Mesenchymal stem cell (in vitro differentiated cells and primary cell): ENCODE measurements around the gene PBRM1.
"Not testable (repeated sequence)": the region's sequence is repeated elsewhere in the genome, so short reads cannot be mapped to it uniquely, and the experiment has no call there.

Experiments
- DNase-seq: peaks from one replicate; pipeline ENCODE4 v3.0.0-alpha.2; 2013
- H2AFZ ChIP-seq: one replicate; pipeline ENCODE4 v1.6.1; 2013; ENCODE audit warnings: low read depth, mild to moderate bottlenecking, control low read depth, inconsistent platforms, low read length, moderate library complexity
- H2AK5ac ChIP-seq: 2 replicates; pipeline ENCODE4 v1.6.1; 2013; ENCODE audit warnings: low read length, moderate library complexity, mild to moderate bottlenecking, inconsistent platforms; ENCODE audit not compliant: severe bottlenecking
- H2BK120ac ChIP-seq: one replicate; pipeline ENCODE4 v1.6.1; 2013; ENCODE audit warnings: low read depth, mild to moderate bottlenecking, inconsistent platforms, low read length, moderate library complexity
- H2BK12ac ChIP-seq, 2 experiments: one replicate each; pipeline ENCODE4 v1.6.1; 2013; ENCODE audit warnings: inconsistent platforms in 2 of 2, low read length in 2 of 2, mild to moderate bottlenecking in 2 of 2, moderate library complexity in 2 of 2, control low read depth in 1 of 2
- H2BK15ac ChIP-seq: one replicate; pipeline ENCODE4 v1.6.1; 2013; ENCODE audit warnings: mild to moderate bottlenecking, low read depth, inconsistent platforms; ENCODE audit not compliant: poor library complexity, severe bottlenecking
- H2BK5ac ChIP-seq: 2 replicates; pipeline ENCODE4 v1.6.1; 2013; ENCODE audit warnings: low read depth, mild to moderate bottlenecking, low read length, control low read depth, inconsistent platforms; ENCODE audit not compliant: poor library complexity, severe bottlenecking
- H3K14ac ChIP-seq, 2 experiments: one replicate each; pipeline ENCODE4 v1.6.1; 2013; ENCODE audit warnings: inconsistent platforms in 2 of 2, low read length in 2 of 2, control low read depth in 1 of 2, mild to moderate bottlenecking in 1 of 2, moderate library complexity in 1 of 2
- H3K18ac ChIP-seq, 2 experiments: one replicate each; pipeline ENCODE4 v1.6.1; 2013; ENCODE audit warnings: inconsistent platforms in 2 of 2, low read length in 2 of 2, control low read depth in 1 of 2, low read depth in 1 of 2, mild to moderate bottlenecking in 1 of 2
- H3K23ac ChIP-seq, 2 experiments: one replicate each; pipeline ENCODE4 v1.6.1; 2013; ENCODE audit warnings: inconsistent platforms in 2 of 2, low read length in 2 of 2, mild to moderate bottlenecking in 2 of 2, moderate library complexity in 2 of 2, control low read depth in 1 of 2
- H3K27ac ChIP-seq: 2 replicates; pipeline ENCODE4 v1.5.1; 2013; ENCODE audit warnings: mild to moderate bottlenecking, moderate library complexity, low read length, control low read depth, inconsistent platforms; ENCODE audit not compliant: poor library complexity, severe bottlenecking
- H3K27me3 ChIP-seq, 2 experiments: 2 replicates each; pipeline versions ENCODE4 v1.6.1 to v1.7.0; 2013; ENCODE audit warnings: low read length in 2 of 2, mild to moderate bottlenecking in 2 of 2, moderate library complexity in 2 of 2, control low read depth in 1 of 2, inconsistent platforms in 1 of 2; ENCODE audit not compliant: control insufficient read depth in 1 of 2, insufficient read depth in 1 of 2
- H3K36me3 ChIP-seq, 2 experiments: 2 replicates each; pipeline versions ENCODE4 v1.6.1 to v1.7.0; 2013; ENCODE audit warnings: low read length in 2 of 2, control low read depth in 1 of 2, inconsistent platforms in 1 of 2, low read depth in 1 of 2, mild to moderate bottlenecking in 1 of 2; ENCODE audit not compliant: insufficient read depth in 2 of 2, control insufficient read depth in 1 of 2
- H3K4ac ChIP-seq, 2 experiments: one replicate each; pipeline ENCODE4 v1.6.1; 2013; ENCODE audit warnings: inconsistent platforms in 2 of 2, low read length in 2 of 2, mild to moderate bottlenecking in 2 of 2, moderate library complexity in 2 of 2, control low read depth in 1 of 2, low read depth in 1 of 2
- H3K4me1 ChIP-seq: 2 replicates; pipeline ENCODE4 v1.6.1; 2013; ENCODE audit warnings: low read depth, low read length, control low read depth; ENCODE audit not compliant: control insufficient read depth, insufficient read depth
- H3K4me2 ChIP-seq: 2 replicates; pipeline ENCODE4 v1.6.1; 2013; ENCODE audit warnings: low read length, mild to moderate bottlenecking, inconsistent platforms; ENCODE audit not compliant: poor library complexity, severe bottlenecking
- H3K4me3 ChIP-seq, 2 experiments: 2 replicates each; pipeline versions ENCODE4 v1.5.1 to v1.7.0; 2013; ENCODE audit warnings: low read length in 2 of 2, mild to moderate bottlenecking in 2 of 2, control low read depth in 1 of 2, low read depth in 1 of 2; ENCODE audit not compliant: insufficient read depth in 1 of 2
- H3K79me1 ChIP-seq: replicated peaks from 2 replicates; pipeline ENCODE4 v1.6.1; 2013; ENCODE audit warnings: mild to moderate bottlenecking, control low read depth, low read length, inconsistent platforms; ENCODE audit not compliant: poor library complexity, severe bottlenecking
- H3K9ac ChIP-seq: 2 replicates; pipeline ENCODE4 v1.7.0; 2013; ENCODE audit warnings: mild to moderate bottlenecking, low read length, moderate library complexity
- H3K9me3 ChIP-seq: 2 replicates; pipeline ENCODE4 v1.7.0; 2013; ENCODE audit warnings: mild to moderate bottlenecking, low read length; ENCODE audit not compliant: control insufficient read depth
- H4K8ac ChIP-seq: one replicate; pipeline ENCODE4 v1.6.1; 2013; ENCODE audit warnings: inconsistent platforms, mild to moderate bottlenecking, low read length, moderate library complexity
- H4K91ac ChIP-seq: one replicate; pipeline ENCODE4 v1.6.1; 2013; ENCODE audit warnings: mild to moderate bottlenecking, low read length, inconsistent platforms
- WGBS: methylation state at CpG from one replicate; pipeline ENCODE4 v1.1.7; 2013; ENCODE audit warnings: mixed read lengths; 5-methylcytosine and 5-hydroxymethylcytosine counted together

PBRM1 gene

DNA sequence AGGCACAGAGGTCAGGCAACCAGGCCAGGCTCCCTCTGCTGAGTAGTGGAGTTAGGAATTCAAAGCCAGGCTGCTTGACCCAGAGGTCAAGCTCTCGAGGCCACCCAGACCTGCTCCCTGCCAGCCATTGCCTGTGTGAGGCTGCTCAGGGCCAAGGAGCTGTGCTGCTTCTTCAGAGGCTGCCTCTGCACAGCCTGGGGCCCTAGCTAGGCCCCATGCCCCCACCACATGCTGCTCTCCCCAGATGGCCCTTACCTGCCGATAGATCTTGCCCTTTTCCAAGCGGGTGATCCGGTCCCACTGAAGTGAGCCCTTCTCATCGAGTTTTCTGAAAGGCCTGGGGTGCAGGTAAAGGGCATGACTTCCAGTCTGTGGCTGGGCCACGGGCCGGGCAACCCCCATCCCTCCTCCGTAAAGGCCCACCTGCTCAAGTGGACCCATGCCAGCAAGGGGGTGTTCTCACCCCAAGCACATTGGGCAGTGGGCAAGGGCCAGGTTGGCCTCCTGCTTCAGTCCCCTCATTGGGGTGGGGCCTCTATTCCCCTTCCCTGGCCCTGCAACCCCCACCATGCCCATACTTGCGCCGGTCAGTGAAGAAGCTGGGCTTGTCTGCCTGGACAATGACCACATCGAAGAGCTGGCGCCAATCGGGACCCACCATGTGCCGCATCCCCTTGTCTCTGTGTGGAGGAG, 158.5 kb downstream of the PBRM1 start:
- WGBS, result 90% methylated on average over 14 of the region's 14 CpGs
- peak overlapping the region in 1 of 2 experiments; percentile 48 for H2BK12ac ChIP-seq
- H2BK5ac ChIP-seq, result no peak overlapping the region
- peak overlapping the region in 1 of 2 experiments; percentile 35 for H3K14ac ChIP-seq
- no peak overlapping the region for H2AFZ ChIP-seq
- H4K91ac ChIP-seq, result no peak overlapping the region
- H4K8ac ChIP-seq, result no peak overlapping the region
- H2AK5ac ChIP-seq, result no peak overlapping the region
- H3K9me3 ChIP-seq, result no peaks in the 10 kb centered on the region
- H3K79me1 ChIP-seq, result peaks cover 26% of the 10 kb centered on the region
- no peak overlapping the region for H3K9ac ChIP-seq
- H3K4me2 ChIP-seq, result no peak overlapping the region
- peaks cover 39% of the 10 kb centered on the region for H3K4me1 ChIP-seq
- no peak overlapping the region for H3K18ac ChIP-seq
- H2BK15ac ChIP-seq, result no peak overlapping the region
- no peak overlapping the region for H3K4me3 ChIP-seq
- DNase-seq, result peak; percentile 23
- H3K36me3 ChIP-seq, result peaks cover 48 to 92% of the 10 kb centered on the region in 2 experiments
- no peak overlapping the region for H3K4ac ChIP-seq
- no peak overlapping the region for H3K27ac ChIP-seq
- H2BK120ac ChIP-seq, result no peak overlapping the region
- H3K23ac ChIP-seq, result no peak overlapping the region
- no peaks in the 10 kb centered on the region for H3K27me3 ChIP-seq

GRCh38 chr3:52526671-52527038, 159.1 kb downstream of the PBRM1 start:
- not testable (repeated sequence) for H2BK15ac ChIP-seq, H3K4me2 ChIP-seq, H2BK5ac ChIP-seq, H3K4me3 ChIP-seq, DNase-seq, H3K27me3 ChIP-seq, H2AK5ac ChIP-seq, H4K8ac ChIP-seq, H2AFZ ChIP-seq, H2BK120ac ChIP-seq, H2BK12ac ChIP-seq, H4K91ac ChIP-seq, H3K18ac ChIP-seq, H3K9ac ChIP-seq, H3K9me3 ChIP-seq, H3K23ac ChIP-seq, H3K14ac ChIP-seq, H3K27ac ChIP-seq, H3K4ac ChIP-seq
- H3K36me3 ChIP-seq, result peaks cover 48 to 95% of the 10 kb centered on the region in 2 experiments
- WGBS, result 89% methylated on average over 5 of the region's 5 CpGs
- peaks cover 26% of the 10 kb centered on the region for H3K79me1 ChIP-seq
- H3K4me1 ChIP-seq, result peaks cover 34% of the 10 kb centered on the region

GRCh38 chr3:52525680-52526561, 159.8 kb downstream of the PBRM1 start:
- Histone ChIP-seq H2AFZ (no peak overlapping the region), H4K91ac (no peak overlapping the region), H3K36me3 (peaks cover 48 to 94% of the 10 kb centered on the region in 2 experiments), H3K4me1 (peaks cover 26% of the 10 kb centered on the region), H3K14ac (no peak overlapping the region), H3K4me3 (no peak overlapping the region), H2BK120ac (no peak overlapping the region), H4K8ac (no peak overlapping the region), H2BK12ac (no peak overlapping the region), H2AK5ac (no peak overlapping the region), H3K27me3 (no peaks in the 10 kb centered on the region), H3K9ac (no peak overlapping the region), H3K18ac (no peak overlapping the region), H2BK5ac (no peak overlapping the region), H3K27ac (no peak overlapping the region), H3K9me3 (no peaks in the 10 kb centered on the region), H3K4ac (no peak overlapping the region), H3K79me1 (peaks cover 25% of the 10 kb centered on the region), H3K23ac (no peak overlapping the region), H2BK15ac (no peak overlapping the region), H3K4me2 (no peak overlapping the region)
- WGBS, result 82% methylated on average over 6 of the region's 9 CpGs
- DNase-seq, result no peak
